H1 (cell line): ENCODE results near the gene VEZT. TPM values are rescaled to one million over a fixed set of nuclear protein-coding genes. Genes with fewer than 3 reads are reported as not detected.

Source experiments
- CTCF ChIA-PET: fragments of 300-600 bp; sonication (Branson Sonifier 250); formaldehyde crosslinking; loops from one replicate; lab custom pipeline; 2021; ENCODE audit not compliant: partially characterized antibody; lab: Charles Lee
- POLR2A ChIA-PET: fragments of 300-600 bp; sonication (Branson Sonifier 250); formaldehyde crosslinking; loops from one replicate; lab custom pipeline; 2021; ENCODE audit warnings: inconsistent platforms; ENCODE audit not compliant: partially characterized antibody; lab: Charles Lee
- DNase-seq, 2 experiments: peaks; one replicate each; pipeline versions ENCODE4 v3.0.0 to v3.0.0-alpha.2; 2010 to 2022; ENCODE audit warnings: low spot score in 2 of 2, low read depth in 1 of 2, mixed read lengths in 1 of 2
- FAIRE-seq: peaks from 2 replicates; lab custom pipeline; 2011; peaks lifted over from hg19 to GRCh38; lab: Jason Lieb, UNC
- H2AFZ ChIP-seq: 2 replicates; pipeline ENCODE4 v1.8.1; 2012; ENCODE audit warnings: low read length, inconsistent platforms
- H2AK5ac ChIP-seq: 2 replicates; pipeline ENCODE4 v1.6.1; 2013; ENCODE audit warnings: low read depth, low read length
- H2BK120ac ChIP-seq: replicated peaks from 2 replicates; pipeline ENCODE3; 2013; ENCODE audit warnings: low read depth, low read length, inconsistent platforms
- H2BK12ac ChIP-seq: 2 replicates; pipeline ENCODE4 v1.6.1; 2013; ENCODE audit warnings: low read depth, low read length
- H2BK15ac ChIP-seq: 2 replicates; pipeline ENCODE4 v1.6.1; 2013; ENCODE audit warnings: low read length
- H2BK20ac ChIP-seq: 2 replicates; pipeline ENCODE4 v1.6.1; 2013; ENCODE audit warnings: low read length
- H2BK5ac ChIP-seq: 2 replicates; pipeline ENCODE4 v1.6.1; 2013; ENCODE audit warnings: low read depth, low read length
- H3K14ac ChIP-seq: 2 replicates; pipeline ENCODE4 v1.6.1; 2013; ENCODE audit warnings: inconsistent platforms; ENCODE audit not compliant: insufficient read length
- H3K18ac ChIP-seq: 2 replicates; pipeline ENCODE4 v1.6.1; 2013; ENCODE audit warnings: low read length; ENCODE audit errors: extremely low read depth
- H3K23ac ChIP-seq: 2 replicates; pipeline ENCODE4 v1.6.1; 2013; ENCODE audit warnings: inconsistent platforms; ENCODE audit not compliant: insufficient read length
- H3K23me2 ChIP-seq: 2 replicates; pipeline ENCODE4 v1.6.1; 2013; ENCODE audit warnings: low read depth, low read length
- H3K27ac ChIP-seq: 2 replicates; pipeline ENCODE4 v1.6.1; 2011; ENCODE audit warnings: low read depth, low read length, inconsistent platforms
- H3K27me3 ChIP-seq, 4 experiments: replicated peaks in 1 of 4; 1 replicate in 1 of 4; 2 replicates in 3 of 4; pipeline versions ENCODE4 v1.6.1 to v1.8.1; 2011 to 2013; ENCODE audit warnings: low read length in 3 of 4, mild to moderate bottlenecking in 3 of 4, inconsistent platforms in 2 of 4, mixed read lengths in 2 of 4, moderate library complexity in 1 of 4; ENCODE audit not compliant: control insufficient read depth in 3 of 4, insufficient read depth in 3 of 4; ENCODE audit errors: extremely low read depth in 1 of 4
- H3K36me3 ChIP-seq, 4 experiments: 2 replicates each; pipeline versions ENCODE4 v1.6.1 to v1.8.1; 2011 to 2013; ENCODE audit warnings: mild to moderate bottlenecking in 4 of 4, low read length in 3 of 4, moderate library complexity in 2 of 4, control low read depth in 1 of 4, inconsistent platforms in 1 of 4; ENCODE audit not compliant: insufficient read depth in 4 of 4, control insufficient read depth in 2 of 4
- H3K4ac ChIP-seq: replicated peaks from 2 replicates; pipeline ENCODE3; 2013; ENCODE audit warnings: low read length, low read depth, mixed read lengths, inconsistent platforms; ENCODE audit not compliant: insufficient read length
- H3K4me1 ChIP-seq, 4 experiments: replicated peaks in 1 of 4; 1 replicate in 1 of 4; 2 replicates in 3 of 4; pipeline versions ENCODE4 v1.6.1 to v1.8.1; 2011 to 2013; ENCODE audit warnings: low read length in 3 of 4, inconsistent platforms in 2 of 4, mixed read lengths in 1 of 4; ENCODE audit not compliant: insufficient read depth in 4 of 4, control insufficient read depth in 3 of 4
- H3K4me2 ChIP-seq, 2 experiments: 2 replicates each; pipeline versions ENCODE4 v1.6.1 to v1.8.1; 2011 to 2013; ENCODE audit warnings: low read depth in 2 of 2, low read length in 2 of 2, control low read depth in 1 of 2, inconsistent platforms in 1 of 2, mild to moderate bottlenecking in 1 of 2; ENCODE audit not compliant: insufficient read depth in 1 of 2
- H3K4me3 ChIP-seq, 4 experiments: fragments of 200-600, 300-600 bp in 1 of 4; sonication (generic), shearing (Covaris generic), sonication (Bioruptor Twin) in 1 of 4; 2 replicates each; pipeline versions ENCODE4 v1.5.1 to v1.8.1; 2011 to 2016; ENCODE audit warnings: low read length in 4 of 4, low read depth in 3 of 4, control low read depth in 2 of 4, inconsistent platforms in 2 of 4, mild to moderate bottlenecking in 2 of 4, mixed read lengths in 1 of 4, moderate library complexity in 1 of 4; ENCODE audit not compliant: insufficient read depth in 2 of 4; ENCODE audit errors: extremely low read depth in 1 of 4
- H3K56ac ChIP-seq: replicated peaks from 2 replicates; pipeline ENCODE3; 2013; ENCODE audit warnings: low read depth, mild to moderate bottlenecking, mixed read lengths, low read length, inconsistent platforms; ENCODE audit not compliant: insufficient read length
- H3K79me1 ChIP-seq: 2 replicates; pipeline ENCODE4 v1.6.1; 2013; ENCODE audit warnings: low read depth, low read length, control low read depth
- H3K79me2 ChIP-seq, 2 experiments: 2 replicates each; pipeline versions ENCODE4 v1.6.1 to v1.8.1; 2012 to 2013; ENCODE audit warnings: low read length in 2 of 2, mild to moderate bottlenecking in 2 of 2, inconsistent platforms in 1 of 2; ENCODE audit not compliant: insufficient read depth in 2 of 2, control insufficient read depth in 1 of 2
- H3K9ac ChIP-seq, 4 experiments: replicated peaks in 1 of 4; 1 replicate in 1 of 4; 2 replicates in 3 of 4; pipeline versions ENCODE4 v1.6.1 to v1.8.1; 2011 to 2013; ENCODE audit warnings: low read depth in 3 of 4, low read length in 3 of 4, control low read depth in 2 of 4, mild to moderate bottlenecking in 2 of 4, moderate library complexity in 2 of 4, inconsistent platforms in 1 of 4; ENCODE audit errors: extremely low read depth in 1 of 4
- H3K9me3 ChIP-seq, 2 experiments: 2 replicates each; pipeline versions ENCODE4 v1.6.1 to v1.8.1; 2012 to 2013; ENCODE audit warnings: mild to moderate bottlenecking in 2 of 2, moderate library complexity in 2 of 2, control low read depth in 1 of 2, inconsistent platforms in 1 of 2, low read depth in 1 of 2, low read length in 1 of 2, mixed read lengths in 1 of 2; ENCODE audit not compliant: insufficient read depth in 2 of 2
- H4K20me1 ChIP-seq, 2 experiments: replicated peaks in 1 of 2; 2 replicates each; pipeline versions ENCODE3 to v1.8.1; 2011 to 2013; ENCODE audit warnings: inconsistent platforms in 2 of 2, low read length in 2 of 2, mild to moderate bottlenecking in 1 of 2; ENCODE audit not compliant: insufficient read depth in 2 of 2, control insufficient read depth in 1 of 2
- H4K5ac ChIP-seq: 2 replicates; pipeline ENCODE4 v1.6.1; 2013; ENCODE audit warnings: low read length, low read depth, mixed read lengths, inconsistent platforms; ENCODE audit not compliant: insufficient read length
- H4K8ac ChIP-seq: 2 replicates; pipeline ENCODE4 v1.8.0; 2013; ENCODE audit warnings: mild to moderate bottlenecking, moderate library complexity, low read length, inconsistent platforms; ENCODE audit not compliant: insufficient read depth; ENCODE audit errors: extremely low read depth
- H4K91ac ChIP-seq: replicated peaks from 2 replicates; pipeline ENCODE3; 2013; ENCODE audit warnings: low read length, mixed read lengths, inconsistent platforms; ENCODE audit not compliant: insufficient read length
- ATF2 ChIP-seq: IDR thresholded peaks from 2 replicates; pipeline ENCODE4 v1.6.1; 2012; ENCODE audit warnings: low read length, inconsistent platforms
- CHD2 ChIP-seq: IDR thresholded peaks from 2 replicates; pipeline ENCODE4 v1.6.1; 2012; ENCODE audit warnings: low read length, improper control_type of control experiment
- EP300 ChIP-seq, 2 experiments: IDR thresholded peaks; 1 replicate in 1 of 2; 2 replicates in 1 of 2; pipeline ENCODE4 v1.6.1; 2011 to 2012; ENCODE audit warnings: low read depth in 2 of 2, low read length in 2 of 2, mild to moderate bottlenecking in 2 of 2, borderline replicate concordance in 1 of 2, inconsistent platforms in 1 of 2, moderate library complexity in 1 of 2
- JUND ChIP-seq: IDR thresholded peaks from 2 replicates; pipeline ENCODE4 v1.6.1; 2011; ENCODE audit warnings: mild to moderate bottlenecking, improper control_type of control experiment, low read length
- KDM4A ChIP-seq: IDR thresholded peaks from one replicate; pipeline ENCODE4 v1.7.1; 2012; ENCODE audit warnings: low read depth, mild to moderate bottlenecking, moderate library complexity, low read length, inconsistent platforms; ENCODE audit not compliant: severe bottlenecking
- MAFK ChIP-seq: IDR thresholded peaks from 2 replicates; pipeline ENCODE4 v1.6.1; 2012; ENCODE audit warnings: low read depth, mild to moderate bottlenecking, improper control_type of control experiment, low read length
- RNF2 ChIP-seq: fragments of 200-900, 300-1000 bp; sonication (generic); IDR thresholded peaks from 2 replicates; pipeline ENCODE4 v1.7.1; 2016; ENCODE audit warnings: borderline replicate concordance, low read depth, mild to moderate bottlenecking, antibody characterized with exemption, low read length; ENCODE audit not compliant: poor library complexity, severe bottlenecking; ENCODE audit errors: missing control alignments
- RXRA ChIP-seq: IDR thresholded peaks from 2 replicates; pipeline ENCODE4 v1.6.1; 2011; ENCODE audit warnings: low read depth, mild to moderate bottlenecking, low read length, moderate library complexity; ENCODE audit not compliant: insufficient read depth
- SIX5 ChIP-seq: IDR thresholded peaks from 2 replicates; pipeline ENCODE4 v1.6.1; 2011; ENCODE audit warnings: mild to moderate bottlenecking, low read depth, low read length
- SUZ12 ChIP-seq: fragments of 200-600 bp; sonication (generic); IDR thresholded peaks from 2 replicates; pipeline ENCODE4 v1.6.1; 2012; ENCODE audit warnings: mild to moderate bottlenecking, inconsistent platforms, low read length, moderate library complexity, mixed read lengths
- TCF12 ChIP-seq: IDR thresholded peaks from 2 replicates; pipeline ENCODE4 v1.6.1; 2011; ENCODE audit warnings: low read depth, mild to moderate bottlenecking, low read length
- YY1 ChIP-seq: IDR thresholded peaks from 2 replicates; pipeline ENCODE4 v1.6.1; 2011; ENCODE audit warnings: low read depth, mild to moderate bottlenecking, low read length
- WGBS, 2 experiments: shearing (Covaris generic) in 1 of 2; methylation state at CpG; one replicate each; pipeline versions ENCODE4 v1.1.6 to v1.1.7; 2013 to 2015; ENCODE audit warnings: low lambda C conversion rate in 2 of 2, mixed read lengths in 2 of 2, inconsistent platforms in 1 of 2, low coverage in 1 of 2, missing lambda C conversion rate in 1 of 2; ENCODE audit not compliant: insufficient replicate concordance in 2 of 2, insufficient coverage in 1 of 2, insufficient read length in 1 of 2; ENCODE audit errors: extremely low coverage in 1 of 2, missing lambda C conversion rate in 1 of 2; 5-methylcytosine and 5-hydroxymethylcytosine counted together
- polyA plus RNA-seq, 7 experiments: library from polyadenylated mRNA; depleted of rRNA in 3 of 7; stranded (reverse) in 5 of 7; unstranded in 2 of 7; fragments of >200 nt in 5 of 7; fragments of 200-250 nt in 2 of 7; gene quantifications; 1 replicate in 5 of 7; 2 replicates in 1 of 7; 4 replicates in 1 of 7; pipeline versions ENCODE4 v1.2.1 to v1.2.3, GENCODE V29; 2011 to 2013; ENCODE audit warnings: missing spikeins in 2 of 7, mixed read lengths in 2 of 7
- total RNA-seq: library from RNA; stranded (reverse); fragmentation: NEBNext Ultra II Directional; extraction: Animal tissue kit (Norgen Biotek cat#: 25700); gene quantifications from 2 replicates; pipeline ENCODE4 v1.2.1, GENCODE V29; 2021

The VEZT gene
- total and polyA plus RNA-seq, 2 of the 8 experiments (the other 6 are each of a cell fraction or from before 2014, with no cell fraction given): 44.0 to 56.1 TPM

- no peak overlapping the region for H3K18ac ChIP-seq
- no peak for TF ChIP-seq MAFK
- TF ChIP-seq SIX5: no peak
- TF ChIP-seq YY1: no peak
- no peak for TF ChIP-seq RXRA
- no peak for TF ChIP-seq JUND
- TF ChIP-seq TCF12: no peak
- TF ChIP-seq ATF2: no peak
- TF ChIP-seq SUZ12: no peak
- TF ChIP-seq KDM4A: no peak
- no peak for TF ChIP-seq RNF2
- TF ChIP-seq EP300 (IDR thresholded peaks at IDR 0.05; ENCODE audit: borderline replicate concordance in 1 of 2, low read depth in 2 of 2, low read length in 2 of 2): no peak
- TF ChIP-seq CHD2: no peak
Measured at GRCh38 chr12:95318071-95318545, 100.5 kb downstream of the VEZT start.

More at GRCh38 chr12:95318071-95318545, 100.5 kb downstream of the VEZT start:
- no peak overlapping the region for H2BK12ac ChIP-seq
- no peaks in the 10 kb centered on the region for H3K79me1 ChIP-seq
- H2BK120ac ChIP-seq: no peak overlapping the region
- no peak overlapping the region for H3K23ac ChIP-seq
- no peaks in the 10 kb centered on the region for H3K4me1 ChIP-seq
- H2AK5ac ChIP-seq: no peak overlapping the region
- H3K27me3 ChIP-seq: no peaks in the 10 kb centered on the region
- no peaks in the 10 kb centered on the region for H4K20me1 ChIP-seq
- FAIRE-seq (no peak), DNase-seq (no peak)
- H3K9me3 ChIP-seq: no peaks in the 10 kb centered on the region
- ChIA-PET POLR2A (no interaction called here), CTCF (interaction anchor here (0.6 to 1.5 kb wide), 3 partner anchors 9 to 330 kb away, joined by 3 read pairs; no protein-coding TSS in a partner anchor)
- H3K9ac ChIP-seq: no peak overlapping the region
- H3K27ac ChIP-seq: no peak overlapping the region
- H4K91ac ChIP-seq: no peak overlapping the region
- no peak overlapping the region for H4K5ac ChIP-seq
- H3K14ac ChIP-seq: no peak overlapping the region
- H3K23me2 ChIP-seq: no peaks in the 10 kb centered on the region; the same call in 1 of the 2 replicates
- no peak overlapping the region for H3K56ac ChIP-seq
- H2AFZ ChIP-seq: no peak overlapping the region
- no peak overlapping the region for H2BK20ac ChIP-seq
- H3K4me2 ChIP-seq: no peak overlapping the region
- H2BK15ac ChIP-seq: no peak overlapping the region
- H3K79me2 ChIP-seq: no peaks in the 10 kb centered on the region
- no peak overlapping the region for H3K4me3 ChIP-seq
- H2BK5ac ChIP-seq: no peak overlapping the region
- WGBS, 2 experiments: 91% methylated on average over 2 of the region's 2 CpGs; no CpG with 5 or more reads in 1 of the 2 experiments
- H3K4ac ChIP-seq: no peak overlapping the region
- H3K36me3 ChIP-seq: no peaks in the 10 kb centered on the region
- no peak overlapping the region for H4K8ac ChIP-seq
